IPS-18c (cell line): Measurements from ENCODE around the gene PGLYRP3.

Experiments
- H3K4me3 ChIP-seq: 2 replicates; pipeline ENCODE4 v1.7.0; 2013; ENCODE audit warnings: low read depth, mild to moderate bottlenecking, low read length, moderate library complexity; ENCODE audit not compliant: insufficient read depth
- H3K9me3 ChIP-seq: one replicate; pipeline ENCODE4 v1.6.1; 2013; ENCODE audit warnings: mild to moderate bottlenecking, low read length, moderate library complexity; ENCODE audit not compliant: control insufficient read depth, insufficient read depth

The PGLYRP3 gene

DNA sequence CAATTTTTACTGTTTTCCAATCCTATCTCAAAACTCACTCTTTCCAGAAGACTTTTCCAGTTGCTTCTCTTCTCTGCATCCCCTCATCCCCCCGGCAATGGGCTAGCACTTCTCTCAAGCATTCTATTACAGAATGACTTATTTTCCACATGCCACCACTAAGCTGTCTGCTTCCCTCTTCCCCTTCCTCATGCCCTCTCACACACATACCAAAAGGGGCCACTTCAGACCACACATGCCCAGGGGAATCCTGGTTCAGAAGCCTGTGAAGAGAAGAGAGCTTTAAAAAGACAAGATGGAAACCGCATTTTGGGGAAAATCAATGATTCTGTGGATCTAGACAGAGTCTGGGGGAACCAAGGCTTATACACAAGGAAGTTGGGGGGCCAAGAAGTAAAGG is 61.7 kb downstream of the PGLYRP3 start:
- no peak overlapping the region for H3K4me3 ChIP-seq
- H3K9me3 ChIP-seq = no peaks in the 10 kb centered on the region

DNA sequence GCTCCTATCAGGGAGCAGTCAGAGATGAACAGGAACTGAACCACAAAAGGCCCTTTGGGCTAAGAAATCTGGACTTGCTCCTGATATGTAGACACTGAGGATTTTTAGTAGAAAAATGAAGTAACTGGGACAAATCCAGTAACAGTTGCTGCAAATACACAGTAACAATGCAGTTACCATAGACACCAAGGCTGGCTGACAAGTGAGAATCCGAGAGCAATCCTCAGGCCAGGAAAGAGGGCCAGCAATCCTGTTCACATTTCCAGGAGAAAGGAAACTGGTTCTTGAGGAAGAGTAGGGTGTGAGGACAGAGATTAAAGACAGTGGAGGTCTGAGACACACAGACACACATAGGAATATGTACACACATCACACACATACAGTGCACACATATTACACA is 62.6 kb downstream of the PGLYRP3 start:
- Histone ChIP-seq H3K4me3 (no peak overlapping the region), H3K9me3 (no peaks in the 10 kb centered on the region)

DNA sequence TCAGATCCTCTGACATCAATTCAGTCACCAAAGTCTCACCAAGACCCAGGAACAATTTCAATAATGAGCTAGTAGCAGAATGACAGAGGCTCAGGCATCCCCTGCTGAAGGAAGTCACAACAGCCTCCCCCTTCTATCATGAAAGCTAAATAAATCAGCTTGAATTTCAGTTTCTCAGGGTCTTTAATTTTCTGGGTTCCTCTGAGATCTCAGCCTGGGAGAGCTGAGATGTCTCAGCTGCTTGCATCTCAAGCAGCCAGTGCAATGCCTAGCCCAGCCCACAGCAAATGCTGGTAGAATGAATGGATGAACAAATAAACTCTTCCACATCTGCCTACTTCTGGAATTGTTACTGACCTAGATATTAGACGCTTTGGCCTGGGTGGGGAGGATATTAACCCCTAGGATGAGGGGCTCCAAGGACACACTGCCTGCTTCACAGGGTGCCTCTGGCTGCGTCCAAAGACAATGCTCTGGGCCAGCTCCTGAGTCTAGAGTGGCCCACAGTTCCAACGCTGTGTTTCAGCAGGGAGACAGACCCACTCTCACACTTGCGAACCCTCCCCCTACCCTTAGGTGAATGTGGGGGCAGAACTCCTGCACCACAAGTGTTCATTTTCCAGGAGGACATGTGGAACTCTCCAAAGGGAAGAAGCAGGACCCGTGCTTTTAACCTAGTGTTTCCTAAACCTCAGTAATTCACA is 64.4 kb downstream of the PGLYRP3 start:
- no peak overlapping the region for H3K4me3 ChIP-seq
- H3K9me3 ChIP-seq = no peaks in the 10 kb centered on the region
